Stomach (tissue), 9 donors: ENCODE measurements around the gene MYH9. TPM values are rescaled to one million over a fixed set of nuclear protein-coding genes. Genes with fewer than 3 reads are reported as not detected.

Source experiments
- DNase-seq, 2 donors: peaks; one replicate each; pipeline versions ENCODE4 v3.0.0 to v3.0.0-alpha.2; 2013 to 2019
- H3K27ac ChIP-seq, 5 donors: fragments of 200-600 bp in 4 of 5; sonication (generic) in 4 of 5; one replicate each; pipeline ENCODE4 v1.5.1; 2013 to 2019; ENCODE audit warnings: mild to moderate bottlenecking in 1 of 5, moderate library complexity in 1 of 5
- H3K27me3 ChIP-seq, 3 donors: fragments of 200-600 bp; sonication (generic); one replicate each; pipeline ENCODE4 v1.5.1; 2017 to 2019; ENCODE audit warnings: mixed run types in 1 of 3
- H3K36me3 ChIP-seq, 4 donors: fragments of 200-600 bp; sonication (generic); 1 replicate in 3 of 4; 2 replicates in 1 of 4; pipeline ENCODE4 v1.5.1; 2016 to 2019
- H3K4me1 ChIP-seq, 4 donors: fragments of 200-600 bp; sonication (generic); one replicate each; pipeline ENCODE4 v1.5.1; 2016 to 2019
- H3K4me3 ChIP-seq, 4 donors: fragments of 200-600 bp; sonication (generic) in 3 of 4; one replicate each; pipeline ENCODE4 v1.5.1; 2016 to 2019; ENCODE audit warnings: mild to moderate bottlenecking in 1 of 4
- H3K9me3 ChIP-seq, 4 donors: fragments of 200-600 bp; sonication (generic); one replicate each; pipeline ENCODE4 v1.5.1; 2016 to 2019
- CTCF ChIP-seq, 7 experiments: fragments of 450-650 bp in 4 of 7; fragments of 200-600 bp in 3 of 7; sonication (generic) in 3 of 7; IDR thresholded peaks; one replicate each; pipeline ENCODE4 v1.5.1; 2016 to 2019; ENCODE audit warnings: antibody characterized with exemption in 7 of 7, control low read depth in 2 of 7, mild to moderate bottlenecking in 1 of 7
- EP300 ChIP-seq: sonication (generic); formaldehyde crosslinking; IDR thresholded peaks from one replicate; pipeline ENCODE4 v1.6.1; 2017; ENCODE audit warnings: antibody characterized with exemption
- POLR2A ChIP-seq, 4 donors: fragments of 450-650 bp; IDR thresholded peaks; one replicate each; pipeline ENCODE4 v1.6.1; 2016; ENCODE audit warnings: antibody characterized with exemption in 4 of 4, control low read depth in 2 of 4, mild to moderate bottlenecking in 1 of 4, moderate library complexity in 1 of 4
- POLR2AphosphoS5 ChIP-seq, 3 donors: sonication (generic); formaldehyde crosslinking; IDR thresholded peaks; one replicate each; pipeline ENCODE4 v1.6.1; 2016; ENCODE audit warnings: antibody characterized with exemption in 3 of 3
- WGBS, 5 donors: extraction: QIAGEN DNeasy Blood & Tissue Kit in 3 of 5; methylation state at CpG; one replicate each; pipeline versions ENCODE4 v1.1.5 to v1.1.7; 2013 to 2018; 5-methylcytosine and 5-hydroxymethylcytosine counted together
- intact Hi-C: fragments of 100-400 bp; cut with DNase I; formaldehyde crosslinking; loops from one replicate; pipeline ENCODE4 v1.15.1; 2023; ENCODE audit warnings: low total_unique reads
- polyA plus RNA-seq, 3 donors: library from polyadenylated mRNA; stranded (reverse); fragments of 200-250 nt; gene quantifications; one replicate each; pipeline ENCODE4 v1.2.3, GENCODE V29; 2013
- total RNA-seq, 5 donors: library from RNA; depleted of rRNA; stranded (reverse); fragments of >200 nt; gene quantifications; one replicate each; pipeline versions ENCODE4 v1.1.0 to v1.2.3, GENCODE V29; 2014 to 2016
- donor health status: healthy with polysubstance abuse.
- donor health status: Bipolar disorder and iron deficiency.
- donor health status: healthy.

Gene MYH9
- total and polyA plus RNA-seq, 8 donors = 46.7 to 620 (median 197) TPM

DNA sequence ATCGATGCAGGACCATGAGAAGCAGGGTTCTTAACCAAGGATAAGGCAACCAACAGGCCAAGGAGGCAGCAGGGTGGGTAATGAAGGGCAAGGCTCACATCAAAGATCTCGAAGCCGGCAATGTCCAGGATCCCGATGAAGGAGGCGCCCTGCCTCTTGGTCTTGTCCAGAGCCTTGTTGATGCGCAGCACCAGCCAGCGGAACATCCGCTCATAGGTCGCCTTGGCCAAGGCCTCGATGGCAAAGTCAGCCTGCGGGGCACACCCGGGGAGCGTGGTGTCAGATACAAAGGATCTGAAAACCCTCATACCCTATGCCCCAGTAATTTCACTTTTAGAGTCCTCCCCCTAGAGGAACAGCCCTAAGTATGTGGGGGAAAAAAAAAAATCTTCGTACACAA is 71.3 kb downstream of the MYH9 start:
- Histone ChIP-seq H3K9me3 (no peaks in the 10 kb centered on the region), H3K36me3 (peaks cover 96 to 100% (median 100%) of the 10 kb centered on the region in 4 donors), H3K27ac (peak overlapping the region in 1 of 5 donors; percentile 100), H3K4me1 (peaks cover 0 to 8% (median 0%) of the 10 kb centered on the region in 4 donors), H3K27me3 (no peaks in the 10 kb centered on the region), H3K4me3 (no peak overlapping the region)
- TF ChIP-seq POLR2AphosphoS5 (IDR thresholded peaks at IDR 0.05) (no peak), CTCF (IDR thresholded peaks at IDR 0.05) (no peak), POLR2A (IDR thresholded peaks at IDR 0.05) (no peak), EP300 (no peak)
- 86 to 98% (median 95%) methylated on average over 14 of the region's 14 CpGs for WGBS, 5 donors
- intact Hi-C loops = no loop called here
- no peak for DNase-seq

- intact Hi-C loops = no loop called here
- H3K27ac ChIP-seq = peak overlapping the region in 3 of 5 donors; percentile 17 to 100 (median 43)
- H3K4me3 ChIP-seq = no peak overlapping the region
- WGBS, 5 donors = 71 to 76% (median 72%) methylated on average over 7 of the region's 7 CpGs
- no peaks in the 10 kb centered on the region for H3K27me3 ChIP-seq
- H3K9me3 ChIP-seq = no peaks in the 10 kb centered on the region
- no peak for TF ChIP-seq CTCF (IDR thresholded peaks at IDR 0.05)
- TF ChIP-seq POLR2AphosphoS5 (IDR thresholded peaks at IDR 0.05) = no peak
- H3K36me3 ChIP-seq = peaks cover 96 to 100% (median 100%) of the 10 kb centered on the region in 4 donors
- DNase-seq = no peak
- H3K4me1 ChIP-seq = no peaks in the 10 kb centered on the region
Observed at GRCh38 chr22:36315325-36315724, 72.4 kb downstream of the MYH9 start.

DNA sequence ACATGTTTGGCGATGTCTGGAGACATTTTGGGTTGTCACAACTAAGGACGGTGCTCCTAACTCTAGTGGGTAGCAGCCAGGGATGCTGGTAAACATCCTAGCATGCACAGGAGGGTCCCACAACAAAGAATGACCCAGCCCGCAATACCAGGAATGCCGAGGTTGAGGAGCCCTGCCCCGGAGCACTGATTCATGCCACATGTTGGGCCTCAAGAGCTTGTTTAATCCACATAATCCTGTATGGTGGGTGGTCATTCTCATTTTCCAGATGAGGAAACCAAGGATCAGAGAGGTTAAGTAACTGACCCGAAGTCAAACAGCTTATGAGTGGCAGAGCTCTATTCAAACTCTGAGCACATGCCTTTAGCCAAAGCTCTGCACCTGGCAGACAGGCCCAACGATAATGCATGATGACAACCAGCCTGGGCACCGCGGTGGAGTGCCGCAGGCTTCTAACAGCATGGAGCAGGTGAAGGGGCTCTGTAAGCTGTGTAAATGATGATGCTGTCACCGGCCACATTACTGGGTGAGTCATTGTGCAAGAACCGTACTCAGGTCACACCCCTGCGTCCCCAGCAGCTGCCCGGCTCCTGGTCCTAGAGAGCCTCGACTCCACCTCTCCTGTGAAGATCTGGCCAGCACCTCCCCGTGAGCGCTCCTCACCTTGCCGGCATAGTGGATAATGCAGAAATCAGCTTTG is 76.2 kb downstream of the MYH9 start:
- Histone ChIP-seq H3K9me3 (no peaks in the 10 kb centered on the region), H3K4me1 (no peaks in the 10 kb centered on the region), H3K4me3 (no peak overlapping the region), H3K27ac (peak overlapping the region in 2 of 5 donors; percentile 34 to 38), H3K36me3 (peaks cover 95 to 100% (median 100%) of the 10 kb centered on the region in 4 donors), H3K27me3 (no peaks in the 10 kb centered on the region)
- intact Hi-C loops = no loop called here
- TF ChIP-seq POLR2A (IDR thresholded peaks at IDR 0.05) = no peak
- no peak for TF ChIP-seq POLR2AphosphoS5 (IDR thresholded peaks at IDR 0.05)
- TF ChIP-seq EP300 = no peak
- no peak for TF ChIP-seq CTCF (IDR thresholded peaks at IDR 0.05)
- 71 to 79% (median 73%) methylated on average over 13 to 18 of the region's 18 CpGs for WGBS, 5 donors
- DNase-seq = no peak

GRCh38 chr22:36308880-36309279 is 78.9 kb downstream of the MYH9 start:
- H3K4me1 ChIP-seq = peaks cover 0 to 18% (median 10%) of the 10 kb centered on the region in 4 donors
- H3K27me3 ChIP-seq = no peaks in the 10 kb centered on the region
- no peaks in the 10 kb centered on the region for H3K9me3 ChIP-seq
- peaks cover 96 to 100% (median 100%) of the 10 kb centered on the region in 4 donors for H3K36me3 ChIP-seq
- TF ChIP-seq POLR2A (IDR thresholded peaks at IDR 0.05) = no peak
- TF ChIP-seq POLR2AphosphoS5 (IDR thresholded peaks at IDR 0.05) = no peak
- TF ChIP-seq CTCF (IDR thresholded peaks at IDR 0.05) = no peak
- no peak for TF ChIP-seq EP300
- intact Hi-C loops = no loop called here
- H3K27ac ChIP-seq = peak overlapping the region in 3 of 5 donors; percentile 7 to 35 (median 31)
- 73 to 93% (median 89%) methylated on average over 16 to 17 of the region's 17 CpGs for WGBS, 5 donors
- no peak for DNase-seq
- no peak overlapping the region for H3K4me3 ChIP-seq
